A673 (cell line): Measurements from ENCODE around the gene ELOVL4. TPM values are rescaled to one million over a fixed set of nuclear protein-coding genes. Genes with fewer than 3 reads are reported as not detected.

Experiments
- BruUV-seq: library from RNA; stranded (reverse); fragments of 400-500 nt; replicated peaks from 2 replicates; lab custom pipeline; 2021; lab: Mats Ljungman, UMichigan
- CTCF ChIA-PET: fragments of 300-600 bp; sonication (Branson Sonifier 250); formaldehyde crosslinking; loops from one replicate; lab custom pipeline; 2022; ENCODE audit warnings: antibody characterized with exemption; lab: Charles Lee
- POLR2A ChIA-PET: fragments of 300-600 bp; sonication (Branson Sonifier 250); formaldehyde crosslinking; loops from one replicate; lab custom pipeline; 2022; ENCODE audit warnings: antibody characterized with exemption; ENCODE audit not compliant: low non-redundant PET; lab: Charles Lee
- DNase-seq: peaks from one replicate; pipeline ENCODE4 v3.0.0-alpha.2; 2015; ENCODE audit warnings: low spot score
- H3K27ac ChIP-seq: fragments of 200-600 bp; sonication (generic); 2 replicates; pipeline ENCODE4 v1.5.1; 2016; ENCODE audit warnings: mixed run types, low read depth, mild to moderate bottlenecking, mixed read lengths, antibody characterized with exemption, low read length; ENCODE audit not compliant: poor library complexity, severe bottlenecking
- H3K27me3 ChIP-seq: fragments of 200-600 bp; sonication (generic); replicated peaks from 2 replicates; pipeline ENCODE4 v1.6.1; 2017; ENCODE audit warnings: mixed run types, low read depth, mild to moderate bottlenecking, mixed read lengths, antibody characterized with exemption, low read length; ENCODE audit not compliant: insufficient read depth, poor library complexity
- H3K36me3 ChIP-seq: fragments of 200-600 bp; sonication (generic); 2 replicates; pipeline ENCODE4 v1.6.1; 2016; ENCODE audit warnings: mixed run types, mild to moderate bottlenecking, mixed read lengths, antibody characterized with exemption, low read length; ENCODE audit not compliant: insufficient read depth, poor library complexity, severe bottlenecking
- H3K4me1 ChIP-seq: fragments of 200-600 bp; sonication (generic); 2 replicates; pipeline ENCODE4 v1.6.1; 2017; ENCODE audit warnings: mixed run types, mild to moderate bottlenecking, mixed read lengths, antibody characterized with exemption, low read length; ENCODE audit not compliant: insufficient read depth, poor library complexity, severe bottlenecking
- H3K4me3 ChIP-seq: fragments of 200-600 bp; sonication (generic); 2 replicates; pipeline ENCODE4 v1.5.1; 2016; ENCODE audit warnings: low read depth, mixed run types, mild to moderate bottlenecking, mixed read lengths, low read length; ENCODE audit not compliant: poor library complexity, severe bottlenecking
- H3K9me3 ChIP-seq: fragments of 200-600 bp; sonication (generic); 2 replicates; pipeline ENCODE4 v1.6.1; 2016; ENCODE audit warnings: mixed run types, low read depth, mild to moderate bottlenecking, mixed read lengths, antibody characterized with exemption, low read length; ENCODE audit not compliant: poor library complexity, severe bottlenecking
- EZH2 ChIP-seq: fragments of 200-600 bp; sonication (generic); IDR thresholded peaks from 2 replicates; pipeline ENCODE4 v1.6.1; 2017; ENCODE audit warnings: borderline replicate concordance, low read depth, mild to moderate bottlenecking, mixed read lengths, antibody characterized with exemption, low read length; ENCODE audit not compliant: poor library complexity, severe bottlenecking
- intact Hi-C: fragments of 100-400 bp; cut with micrococcal nuclease; formaldehyde crosslinking; loops from one replicate; pipeline ENCODE4 v1.10.0; 2022; ENCODE audit not compliant: unreplicated experiment
- total RNA-seq: library from RNA; stranded (reverse); gene quantifications from 2 replicates; pipeline ENCODE4 v1.2.3, GENCODE V29; 2021
- TF ChIP-seq, protein P1 (sequence below): fragments of 300-800, 200-600 bp; sonication (generic); conservative IDR thresholded peaks from 2 replicates; pipeline ENCODE4 v1.5.1; 2017; ENCODE audit warnings: low read depth, mild to moderate bottlenecking, antibody characterized with exemption, low read length, moderate library complexity, mixed read lengths

The ELOVL4 gene
- total RNA-seq, 1 experiment from 2014 or later: 7.9 TPM

DNA sequence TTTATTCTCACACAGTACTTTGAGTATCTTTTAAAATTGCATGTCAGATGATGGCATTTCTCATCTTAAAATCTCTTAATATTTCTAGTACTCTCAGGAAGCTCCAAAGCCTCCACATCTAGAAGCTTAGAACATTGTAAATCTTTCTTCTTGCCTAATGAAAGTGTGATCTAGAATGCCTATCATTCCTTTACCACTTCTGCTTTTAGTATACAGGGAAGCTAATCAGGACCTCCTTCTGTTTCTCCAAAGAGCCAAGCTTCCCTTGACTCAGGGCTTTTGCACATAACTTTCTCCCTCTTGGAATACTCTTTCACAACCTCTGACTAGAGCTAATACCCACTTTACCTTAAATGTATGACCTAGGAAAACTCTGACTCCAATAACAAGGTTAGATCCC is 7.5 kb upstream of the ELOVL4 start:
- intact Hi-C loops: no loop called here
- no peak for DNase-seq
- no peak for TF ChIP-seq EZH2
- TF ChIP-seq, protein P1, sequence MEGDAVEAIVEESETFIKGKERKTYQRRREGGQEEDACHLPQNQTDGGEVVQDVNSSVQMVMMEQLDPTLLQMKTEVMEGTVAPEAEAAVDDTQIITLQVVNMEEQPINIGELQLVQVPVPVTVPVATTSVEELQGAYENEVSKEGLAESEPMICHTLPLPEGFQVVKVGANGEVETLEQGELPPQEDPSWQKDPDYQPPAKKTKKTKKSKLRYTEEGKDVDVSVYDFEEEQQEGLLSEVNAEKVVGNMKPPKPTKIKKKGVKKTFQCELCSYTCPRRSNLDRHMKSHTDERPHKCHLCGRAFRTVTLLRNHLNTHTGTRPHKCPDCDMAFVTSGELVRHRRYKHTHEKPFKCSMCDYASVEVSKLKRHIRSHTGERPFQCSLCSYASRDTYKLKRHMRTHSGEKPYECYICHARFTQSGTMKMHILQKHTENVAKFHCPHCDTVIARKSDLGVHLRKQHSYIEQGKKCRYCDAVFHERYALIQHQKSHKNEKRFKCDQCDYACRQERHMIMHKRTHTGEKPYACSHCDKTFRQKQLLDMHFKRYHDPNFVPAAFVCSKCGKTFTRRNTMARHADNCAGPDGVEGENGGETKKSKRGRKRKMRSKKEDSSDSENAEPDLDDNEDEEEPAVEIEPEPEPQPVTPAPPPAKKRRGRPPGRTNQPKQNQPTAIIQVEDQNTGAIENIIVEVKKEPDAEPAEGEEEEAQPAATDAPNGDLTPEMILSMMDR: no peak
- Histone ChIP-seq H3K9me3 (no peaks in the 10 kb centered on the region), H3K27me3 (no peaks in the 10 kb centered on the region), H3K4me1 (no peaks in the 10 kb centered on the region), H3K4me3 (no peak overlapping the region), H3K27ac (no peak overlapping the region), H3K36me3 (no peaks in the 10 kb centered on the region)
- ChIA-PET CTCF (no interaction called here), POLR2A (no interaction called here)
- BruUV-seq: no TSS peak

DNA sequence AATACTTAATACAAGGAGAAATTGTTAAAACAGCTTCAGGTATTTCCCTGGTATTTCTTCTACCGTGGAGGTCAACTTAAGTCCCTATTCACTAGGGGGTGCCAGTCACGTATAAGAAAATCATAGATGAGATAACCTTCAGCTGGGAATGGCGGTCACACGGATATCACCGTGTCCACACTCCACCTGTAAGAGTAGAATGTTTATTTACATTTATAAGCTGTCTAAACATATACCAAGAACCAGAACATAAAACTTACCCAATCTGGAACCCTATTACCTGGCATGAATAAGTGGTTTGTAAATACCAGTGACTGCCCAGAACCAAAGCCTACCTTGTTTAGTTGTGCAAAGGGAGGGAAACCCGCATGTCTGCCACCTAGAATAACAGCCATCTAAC is 1.9 kb upstream of the ELOVL4 start:
- Histone ChIP-seq H3K9me3 (no peaks in the 10 kb centered on the region), H3K27me3 (no peaks in the 10 kb centered on the region), H3K4me3 (no peak overlapping the region), H3K36me3 (no peaks in the 10 kb centered on the region), H3K27ac (no peak overlapping the region), H3K4me1 (no peaks in the 10 kb centered on the region)
- ChIA-PET POLR2A (no interaction called here), CTCF (interaction anchor here (1.1 to 1.4 kb wide), 3 partner anchors 55 to 156 kb away, joined by 3 to 4 read pairs (median 4); partner anchors contain the start of genes BCKDHB and TTK)
- TF ChIP-seq EZH2: no peak
- TF ChIP-seq, protein P1: peak; percentile 82
- peak; percentile 77 for DNase-seq
- intact Hi-C loops: loop anchor here (2.0 to 5.0 kb wide), 2 partner anchors 146 to 808 kb away; no protein-coding TSS in a partner anchor
- no TSS peak for BruUV-seq

DNA sequence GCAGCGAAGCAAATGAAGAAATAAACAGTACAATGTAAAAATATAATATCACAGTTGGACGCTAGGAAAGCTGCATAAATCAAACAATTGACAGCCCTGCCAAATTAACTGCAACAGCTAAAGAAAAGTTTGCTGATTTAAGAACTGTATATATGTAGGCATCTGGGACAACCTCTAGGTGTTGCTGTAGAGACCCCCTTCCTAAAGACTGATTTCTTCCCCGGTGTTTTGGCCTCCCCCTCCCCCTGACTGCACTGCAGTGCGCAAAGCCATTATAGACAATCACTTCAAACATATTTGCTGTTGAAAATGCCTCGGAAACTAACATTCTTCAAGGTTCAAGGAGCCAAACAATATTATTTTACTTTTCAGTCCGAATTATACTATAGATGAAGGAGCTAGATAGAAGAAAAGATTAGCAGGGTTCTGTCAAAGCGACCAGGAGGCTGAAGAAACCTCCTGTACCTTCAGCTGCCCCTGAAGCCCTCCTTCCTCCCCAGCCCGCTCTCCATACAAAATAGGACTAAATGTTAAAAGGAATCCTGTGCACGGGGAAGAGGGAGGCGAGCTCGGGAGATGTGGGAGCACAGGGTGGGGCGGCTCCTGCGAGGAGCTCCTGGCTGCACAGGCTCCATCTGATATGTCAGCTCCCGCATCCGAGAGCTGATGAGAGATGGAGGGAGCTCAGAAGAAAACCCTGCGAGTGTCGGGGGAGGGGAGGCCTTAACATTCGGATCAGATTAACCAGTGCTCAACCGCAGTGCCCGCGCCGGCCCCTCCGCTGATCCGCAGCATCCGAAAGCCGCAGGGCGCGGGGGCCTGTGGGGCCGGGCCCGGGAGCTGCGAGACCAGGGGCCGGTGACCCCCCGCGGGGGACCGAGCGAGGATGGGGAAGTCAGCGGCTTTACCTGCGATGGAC is 822 bp downstream of the ELOVL4 start:
- Histone ChIP-seq H3K36me3 (no peaks in the 10 kb centered on the region), H3K27me3 (no peaks in the 10 kb centered on the region), H3K27ac (no peak overlapping the region), H3K4me3 (peak overlapping the region; percentile 71), H3K4me1 (no peaks in the 10 kb centered on the region), H3K9me3 (no peaks in the 10 kb centered on the region)
- TF ChIP-seq, protein P1: peak; percentile 58
- TF ChIP-seq EZH2: no peak
- ChIA-PET POLR2A (no interaction called here), CTCF (interaction anchor here (0.8 to 1.0 kb wide), 2 partner anchors 77 to 146 kb away, joined by 4 to 6 read pairs; no protein-coding TSS in a partner anchor)
- BruUV-seq: no TSS peak
- intact Hi-C loops: loop anchor here (2.0 to 5.0 kb wide), 2 partner anchors 58 to 811 kb away; partner anchors contain the start of gene TTK
- DNase-seq: peak; percentile 67
